Measurements from ENCODE around the gene NEGR1.
A peak's percentile ranks its signal among the peaks of the same experiment; 100 is the strongest.

NEGR1 gene

DNA sequence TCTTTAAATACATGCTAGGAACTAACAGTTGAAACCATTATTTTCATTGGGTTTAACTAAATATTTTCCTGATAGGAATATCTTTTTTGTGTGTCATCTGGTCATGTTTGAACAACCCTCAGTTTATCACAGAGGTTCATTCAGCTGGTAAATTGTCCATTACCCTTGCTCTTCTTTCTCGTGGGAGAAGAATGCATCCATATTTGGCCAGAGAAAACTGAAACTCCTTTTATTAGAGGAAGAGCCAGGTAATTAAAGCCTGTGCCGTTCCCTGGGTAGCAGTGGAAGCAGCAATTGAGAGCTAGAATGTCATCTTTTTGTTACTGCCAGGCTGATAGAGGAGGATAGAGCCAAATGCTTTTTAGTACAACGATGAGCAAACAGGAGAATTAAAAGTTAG lies 614.3 kb downstream of the NEGR1 start:
- TF ChIP-seq, protein P1, sequence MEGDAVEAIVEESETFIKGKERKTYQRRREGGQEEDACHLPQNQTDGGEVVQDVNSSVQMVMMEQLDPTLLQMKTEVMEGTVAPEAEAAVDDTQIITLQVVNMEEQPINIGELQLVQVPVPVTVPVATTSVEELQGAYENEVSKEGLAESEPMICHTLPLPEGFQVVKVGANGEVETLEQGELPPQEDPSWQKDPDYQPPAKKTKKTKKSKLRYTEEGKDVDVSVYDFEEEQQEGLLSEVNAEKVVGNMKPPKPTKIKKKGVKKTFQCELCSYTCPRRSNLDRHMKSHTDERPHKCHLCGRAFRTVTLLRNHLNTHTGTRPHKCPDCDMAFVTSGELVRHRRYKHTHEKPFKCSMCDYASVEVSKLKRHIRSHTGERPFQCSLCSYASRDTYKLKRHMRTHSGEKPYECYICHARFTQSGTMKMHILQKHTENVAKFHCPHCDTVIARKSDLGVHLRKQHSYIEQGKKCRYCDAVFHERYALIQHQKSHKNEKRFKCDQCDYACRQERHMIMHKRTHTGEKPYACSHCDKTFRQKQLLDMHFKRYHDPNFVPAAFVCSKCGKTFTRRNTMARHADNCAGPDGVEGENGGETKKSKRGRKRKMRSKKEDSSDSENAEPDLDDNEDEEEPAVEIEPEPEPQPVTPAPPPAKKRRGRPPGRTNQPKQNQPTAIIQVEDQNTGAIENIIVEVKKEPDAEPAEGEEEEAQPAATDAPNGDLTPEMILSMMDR (IDR thresholded peaks at IDR 0.05; ENCODE audit: low read depth, low read length): no peak
- DNase-seq (ENCODE audit: low read depth, low spot score): no peak
- in situ Hi-C loops (cut with HindIII; ENCODE audit: low sequenced_read_pairs): no loop called here
- H3K4me3 ChIP-seq (ENCODE audit: low read depth, low read length): no peak overlapping the region

DNA sequence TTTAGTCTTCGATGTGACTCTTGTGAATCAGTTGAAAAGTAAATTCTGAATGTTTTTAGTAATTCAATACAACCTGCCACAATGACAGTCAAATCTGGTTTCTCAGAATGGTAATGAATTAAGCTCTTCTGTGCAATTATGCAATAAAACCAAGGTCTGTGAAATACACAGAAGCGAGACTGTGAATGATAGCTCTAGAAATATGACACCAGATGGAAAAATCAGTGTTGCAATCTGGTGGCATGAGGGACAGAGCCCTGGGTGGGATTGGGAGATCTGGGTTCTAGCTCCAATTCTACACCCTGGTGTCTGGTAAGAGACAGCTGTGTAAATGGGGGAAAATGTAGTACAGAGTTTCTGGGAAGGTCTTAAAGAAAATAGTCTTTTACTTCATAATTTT lies 615.1 kb downstream of the NEGR1 start:
- DNase-seq (ENCODE audit: low read depth, low spot score): peak; percentile 22
- in situ Hi-C loops (cut with HindIII; ENCODE audit: low sequenced_read_pairs): no loop called here
- H3K4me3 ChIP-seq (ENCODE audit: low read depth, low read length): no peak overlapping the region
- TF ChIP-seq, protein P1 (IDR thresholded peaks at IDR 0.05; ENCODE audit: low read depth, low read length): no peak

DNA sequence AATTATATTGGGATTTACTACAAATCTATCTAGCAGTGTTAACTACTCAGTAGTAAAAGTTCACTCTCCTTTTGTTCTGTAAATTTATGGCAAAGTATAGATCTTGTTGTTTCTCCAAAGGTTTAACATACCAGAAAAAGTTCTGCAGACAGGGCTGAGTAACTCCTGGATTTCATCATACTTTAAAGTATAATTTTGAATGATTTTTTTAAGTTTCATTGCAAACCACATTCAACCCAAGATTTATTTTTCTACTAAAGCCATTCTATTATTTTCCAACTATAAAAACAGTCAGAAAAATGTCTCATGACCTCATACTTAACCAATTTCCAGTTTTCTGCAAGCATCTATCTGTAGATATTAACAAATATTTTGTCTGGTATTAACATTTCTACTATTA lies 615.7 kb downstream of the NEGR1 start:
- peak; percentile 31 for DNase-seq (ENCODE audit: low read depth, low spot score)
- in situ Hi-C loops (cut with HindIII; ENCODE audit: low sequenced_read_pairs): no loop called here
- TF ChIP-seq, protein P1 (IDR thresholded peaks at IDR 0.05; ENCODE audit: low read depth, low read length): no peak
- no peak overlapping the region for H3K4me3 ChIP-seq (ENCODE audit: low read depth, low read length)

DNA sequence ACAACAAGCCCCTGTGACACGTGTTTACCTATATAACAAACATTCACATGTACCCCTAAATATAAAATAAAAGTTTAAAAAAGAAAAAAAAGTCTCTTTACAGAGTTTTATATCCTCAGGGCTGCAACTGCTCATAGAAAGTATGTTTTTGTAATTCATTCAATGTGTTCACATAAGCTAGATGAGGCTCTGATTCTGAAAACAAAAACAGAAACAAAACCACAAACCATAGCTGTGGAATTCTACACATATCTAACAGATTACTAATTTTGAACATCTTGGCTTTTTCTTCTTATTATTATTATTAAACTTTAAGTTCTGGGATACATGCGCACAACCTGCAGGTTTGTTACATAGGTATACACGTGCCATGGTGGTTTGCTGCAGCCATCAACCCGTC lies 621.9 kb downstream of the NEGR1 start:
- peak; percentile 68 for DNase-seq (ENCODE audit: low read depth, low spot score)
- in situ Hi-C loops (cut with HindIII; ENCODE audit: low sequenced_read_pairs): no loop called here
- TF ChIP-seq, protein P1 (IDR thresholded peaks at IDR 0.05; ENCODE audit: low read depth, low read length): no peak
- H3K4me3 ChIP-seq (ENCODE audit: low read depth, low read length): no peak overlapping the region

DNA sequence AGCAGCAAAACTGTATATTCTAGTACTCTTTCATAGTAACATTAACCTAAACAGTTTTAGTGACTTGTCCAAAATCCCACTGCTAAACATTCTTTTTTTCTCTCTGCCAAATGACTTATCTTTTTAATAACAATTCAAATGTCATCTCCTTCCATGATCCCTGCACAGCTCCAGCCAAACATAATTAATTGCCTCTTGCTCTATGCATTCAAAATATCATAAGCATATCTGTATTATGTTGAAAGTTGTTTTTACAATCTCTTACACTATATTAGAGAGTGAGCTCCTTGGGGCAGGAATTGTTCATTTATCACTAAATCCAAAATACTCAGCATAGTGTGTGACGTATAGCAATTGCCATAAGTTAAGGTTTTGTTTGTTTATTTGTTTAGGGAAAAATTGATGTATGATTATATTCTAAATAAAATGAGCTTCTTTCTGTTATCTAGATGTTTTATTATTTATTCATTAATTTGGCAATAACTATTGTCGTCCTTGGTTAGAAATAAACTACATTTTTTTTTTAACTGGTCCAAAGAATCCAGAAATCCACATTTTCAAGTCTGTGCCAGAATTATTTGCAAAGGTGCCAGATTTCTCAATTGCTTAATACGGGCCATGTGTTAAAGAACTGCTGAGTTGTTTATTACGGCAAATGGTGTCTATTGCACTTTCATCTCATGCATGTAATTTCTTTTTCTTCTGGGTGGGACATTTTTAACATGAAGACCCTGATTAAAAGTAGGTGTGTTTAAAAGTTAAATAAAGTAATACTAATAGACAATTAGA lies 624.3 kb downstream of the NEGR1 start:
- in situ Hi-C loops (cut with HindIII; ENCODE audit: low sequenced_read_pairs): no loop called here
- H3K4me3 ChIP-seq (ENCODE audit: low read depth, low read length): no peak overlapping the region
- no peak for DNase-seq (ENCODE audit: low read depth, low spot score)
- TF ChIP-seq, protein P1 (IDR thresholded peaks at IDR 0.05; ENCODE audit: low read depth, low read length): no peak

DNA sequence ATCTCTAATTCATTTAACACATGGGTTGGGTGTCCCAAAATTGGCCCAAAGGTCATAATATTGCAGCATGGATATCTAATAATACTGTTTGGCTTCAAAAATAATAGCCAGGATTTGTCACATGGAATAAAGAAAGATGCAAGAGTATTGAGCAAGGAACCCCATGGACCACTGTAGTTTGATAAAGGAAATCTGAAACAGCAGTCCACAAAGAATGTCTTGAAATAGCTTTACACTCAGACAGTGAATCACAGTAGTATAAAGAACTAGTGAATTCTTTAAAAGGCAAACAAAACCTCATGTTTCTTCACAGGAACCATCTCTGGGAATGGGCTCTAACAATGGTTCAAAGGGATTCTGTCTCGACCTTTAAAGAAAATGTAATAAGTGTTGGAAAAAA lies 625.4 kb downstream of the NEGR1 start:
- in situ Hi-C loops (cut with HindIII; ENCODE audit: low sequenced_read_pairs): no loop called here
- no peak overlapping the region for H3K4me3 ChIP-seq (ENCODE audit: low read depth, low read length)
- TF ChIP-seq, protein P1 (IDR thresholded peaks at IDR 0.05; ENCODE audit: low read depth, low read length): no peak
- DNase-seq (ENCODE audit: low read depth, low spot score): peak; percentile 43
